WTC11 (cell line): ENCODE data around the gene THY1. TPM values are rescaled to one million over a fixed set of nuclear protein-coding genes. Genes with fewer than 3 reads are reported as not detected.

Source experiments
- ATAC-seq: fragments of 200-7000 bp; cut with Tn5 transposase; 2 replicates; pipeline ENCODE4 v1.10.0; 2021; ENCODE audit warnings: mild to moderate bottlenecking, moderate library complexity
- CTCF ChIA-PET: fragments of 300-600 bp; sonication (Branson Sonifier 250); formaldehyde crosslinking; loops from one replicate; lab custom pipeline; 2021; ENCODE audit warnings: antibody characterized with exemption; lab: Charles Lee
- POLR2A ChIA-PET: fragments of 350-600 bp; sonication (Branson Sonifier 250); formaldehyde crosslinking; loops from one replicate; lab custom pipeline; 2021; ENCODE audit warnings: antibody characterized with exemption; lab: Charles Lee
- DNase-seq: peaks from one replicate; pipeline ENCODE4 v3.0.0; 2021; ENCODE audit warnings: low spot score
- H3K27ac Mint-ChIP-seq: 2 replicates; pipeline ENCODE4 v1.8.0; 2021; ENCODE audit warnings: mixed read lengths
- H3K27me3 Mint-ChIP-seq: 2 replicates; pipeline ENCODE4 v1.8.0; 2021; ENCODE audit warnings: low read depth, mild to moderate bottlenecking, moderate library complexity, mixed read lengths
- H3K36me3 Mint-ChIP-seq: 2 replicates; pipeline ENCODE4 v1.8.0; 2021; ENCODE audit warnings: mixed read lengths
- H3K4me1 Mint-ChIP-seq: 2 replicates; pipeline ENCODE4 v1.8.0; 2022; ENCODE audit warnings: mixed read lengths
- H3K4me3 Mint-ChIP-seq: 2 replicates; pipeline ENCODE4 v1.8.0; 2021; ENCODE audit warnings: mild to moderate bottlenecking, moderate library complexity, mixed read lengths
- H3K9me3 Mint-ChIP-seq: 2 replicates; pipeline ENCODE4 v1.8.0; 2021; ENCODE audit warnings: mixed read lengths
- ATF2 ChIP-seq: sonication (generic); formaldehyde crosslinking; IDR thresholded peaks from 2 replicates; pipeline ENCODE4 v1.8.1; 2022; ENCODE audit warnings: low read depth, missing genetic modification reagents, borderline replicate concordance
- E2F4 ChIP-seq: sonication (generic); formaldehyde crosslinking; IDR thresholded peaks from 2 replicates; pipeline ENCODE4 v1.8.1; 2022; ENCODE audit warnings: low read depth, mild to moderate bottlenecking, moderate library complexity, missing genetic modification reagents, borderline replicate concordance
- E2F5 ChIP-seq: sonication (generic); formaldehyde crosslinking; IDR thresholded peaks from 2 replicates; pipeline ENCODE4 v1.8.1; 2022; ENCODE audit warnings: mild to moderate bottlenecking, moderate library complexity, missing genetic modification reagents
- ERG ChIP-seq: fragments of 250-450 bp; sonication (Bioruptor Pico); IDR thresholded peaks from 2 replicates; pipeline ENCODE4 v1.8.0; 2021; ENCODE audit warnings: mild to moderate bottlenecking
- GRHL2 ChIP-seq: fragments of 250-450 bp; sonication (Bioruptor Pico); IDR thresholded peaks from 2 replicates; pipeline ENCODE4 v1.8.0; 2022; ENCODE audit warnings: mild to moderate bottlenecking, moderate library complexity; ENCODE audit not compliant: insufficient replicate concordance, severe bottlenecking
- HMGA2 ChIP-seq: fragments of 250-450 bp; sonication (Bioruptor Pico); IDR thresholded peaks from 2 replicates; pipeline ENCODE4 v1.4.0; 2021; ENCODE audit warnings: mild to moderate bottlenecking, moderate library complexity
- JUN ChIP-seq: sonication (generic); formaldehyde crosslinking; IDR thresholded peaks from 2 replicates; pipeline ENCODE4 v1.8.0; 2023; ENCODE audit warnings: mild to moderate bottlenecking, missing genetic modification reagents
- MAX ChIP-seq: sonication (generic); formaldehyde crosslinking; IDR thresholded peaks from 2 replicates; pipeline ENCODE4 v1.8.0; 2022; ENCODE audit warnings: mild to moderate bottlenecking, missing genetic modification reagents
- NR1H2 ChIP-seq: sonication (generic); formaldehyde crosslinking; IDR thresholded peaks from 2 replicates; pipeline ENCODE4 v1.9.0; 2021; ENCODE audit warnings: mild to moderate bottlenecking, moderate library complexity, missing genetic modification reagents
- PREB ChIP-seq: sonication (generic); formaldehyde crosslinking; IDR thresholded peaks from 2 replicates; pipeline ENCODE4 v1.8.1; 2022; ENCODE audit warnings: mild to moderate bottlenecking, missing genetic modification reagents, moderate library complexity, borderline replicate concordance
- PRRX2 ChIP-seq: fragments of 250-450 bp; sonication (Bioruptor Pico); IDR thresholded peaks from 2 replicates; pipeline ENCODE4 v1.8.0; 2021; ENCODE audit warnings: mild to moderate bottlenecking
- TEAD4 ChIP-seq: sonication (generic); formaldehyde crosslinking; IDR thresholded peaks from 2 replicates; pipeline ENCODE4 v1.8.0; 2022; ENCODE audit warnings: mild to moderate bottlenecking, missing genetic modification reagents
- ZBTB43 ChIP-seq: sonication (generic); formaldehyde crosslinking; IDR thresholded peaks from 2 replicates; pipeline ENCODE4 v1.8.1; 2023; ENCODE audit warnings: mild to moderate bottlenecking, missing genetic modification reagents
- ZMAT4 ChIP-seq: fragments of 250-450 bp; sonication (Bioruptor Pico); IDR thresholded peaks from 2 replicates; pipeline ENCODE4 v1.9.0; 2021; ENCODE audit warnings: mild to moderate bottlenecking
- ZNF138 ChIP-seq: sonication (generic); formaldehyde crosslinking; conservative IDR thresholded peaks from 2 replicates; pipeline ENCODE4 v1.8.1; 2022; ENCODE audit warnings: mild to moderate bottlenecking, moderate library complexity, missing genetic modification reagents
- ZNF232 ChIP-seq: sonication (generic); formaldehyde crosslinking; IDR thresholded peaks from 2 replicates; pipeline ENCODE4 v1.8.0; 2022; ENCODE audit warnings: mild to moderate bottlenecking, missing genetic modification reagents
- ZNF281 ChIP-seq: sonication (generic); formaldehyde crosslinking; IDR thresholded peaks from 2 replicates; pipeline ENCODE4 v1.8.0; 2023; ENCODE audit warnings: mild to moderate bottlenecking, missing genetic modification reagents
- ZNF423 ChIP-seq: fragments of 250-450 bp; sonication (Bioruptor Pico); IDR thresholded peaks from 2 replicates; pipeline ENCODE4 v2.1.2; 2022; ENCODE audit warnings: mild to moderate bottlenecking, moderate library complexity
- ZNF425 ChIP-seq: fragments of 250-450 bp; sonication (Bioruptor Pico); conservative IDR thresholded peaks from 2 replicates; pipeline ENCODE4 v1.9.0; 2021; ENCODE audit warnings: mild to moderate bottlenecking
- total RNA-seq: library from RNA; stranded (reverse); gene quantifications from 3 replicates; pipeline ENCODE4 v1.2.3, GENCODE V29; 2021

Gene THY1
- total RNA-seq, 1 experiment from 2014 or later, result 325 TPM

GRCh38 chr11:119404872-119405271, 18.1 kb downstream of the THY1 start:
- Mint-ChIP-seq H3K4me1 (0 out of 2 replicates have a peak, but pooled peaks cover 4% of the 10 kb centered on the region), H3K27me3 (peaks cover 3% of the 10 kb centered on the region; the same call in 1 of the 2 replicates), H3K36me3 (peaks cover 4% of the 10 kb centered on the region; the same call in 1 of the 2 replicates), H3K27ac (no peak overlapping the region), H3K9me3 (peaks cover 13% of the 10 kb centered on the region), H3K4me3 (no peak overlapping the region)
- CTCF ChIA-PET, result interaction anchor here (0.8 to 1.0 kb wide), 2 partner anchors 26 to 70 kb away, joined by 3 read pairs; no protein-coding TSS in a partner anchor
- no peak for DNase-seq
- TF ChIP-seq PRRX2 (CRISPR knock-in tag), result no peak
- no peak for TF ChIP-seq PREB (CRISPR knock-in tag)
- TF ChIP-seq GRHL2 (CRISPR knock-in tag), result no peak
- no peak for TF ChIP-seq ZMAT4 (CRISPR knock-in tag)
- no peak for TF ChIP-seq HMGA2 (CRISPR knock-in tag)
- no peak for TF ChIP-seq ATF2 (CRISPR knock-in tag)
- no peak for TF ChIP-seq JUN (CRISPR knock-in tag)
- no peak for TF ChIP-seq ZNF232
- no peak for TF ChIP-seq E2F4
- TF ChIP-seq E2F5, result no peak
- no peak for TF ChIP-seq NR1H2 (CRISPR knock-in tag)
- no peak for TF ChIP-seq ZNF281 (CRISPR knock-in tag)
- no peak for TF ChIP-seq ERG (CRISPR knock-in tag)
- TF ChIP-seq ZBTB43 (CRISPR knock-in tag), result no peak
- TF ChIP-seq MAX (CRISPR knock-in tag), result no peak
- no peak for TF ChIP-seq ZNF425 (CRISPR knock-in tag)
- no peak for TF ChIP-seq TEAD4 (CRISPR knock-in tag)
- TF ChIP-seq ZNF138 (CRISPR knock-in tag), result no peak
- TF ChIP-seq ZNF423 (CRISPR knock-in tag), result no peak
- ATAC-seq, result no peak
- POLR2A ChIA-PET, result no interaction called here
